K562 (cell line): ENCODE results near the gene AAMP.

Experiments
- CREB1 ChIP-seq, 2 experiments: sonication (generic) in 1 of 2; formaldehyde crosslinking in 1 of 2; IDR thresholded peaks; 2 replicates each; pipeline versions ENCODE4 v1.6.1 to v1.8.0; 2012 to 2022; ENCODE audit warnings: inconsistent platforms in 1 of 2, mild to moderate bottlenecking in 1 of 2, missing genetic modification reagents in 1 of 2, moderate library complexity in 1 of 2
- CTCF ChIP-seq, 3 experiments: IDR thresholded peaks in 2 of 3; conservative IDR thresholded peaks in 1 of 3; 2 replicates each; pipeline ENCODE4 v1.5.1; 2011 to 2012; ENCODE audit warnings: low read length in 3 of 3, mild to moderate bottlenecking in 3 of 3, control low read depth in 2 of 3, improper control_type of control experiment in 1 of 3, inconsistent platforms in 1 of 3, low read depth in 1 of 3, mixed read lengths in 1 of 3, moderate library complexity in 1 of 3; ENCODE audit not compliant: insufficient read depth in 2 of 3
- HMG20B ChIP-seq: fragments of 250-450 bp; sonication (Bioruptor Pico); IDR thresholded peaks from 2 replicates; pipeline ENCODE4 v1.5.0; 2021; ENCODE audit warnings: mild to moderate bottlenecking
- MAFG ChIP-seq: fragments of 450-650 bp; conservative IDR thresholded peaks from 2 replicates; pipeline ENCODE4 v1.6.1; 2016; ENCODE audit warnings: missing genetic modification characterization, missing compliant biosample characterization
- MAX ChIP-seq: sonication (generic); formaldehyde crosslinking; IDR thresholded peaks from 2 replicates; pipeline ENCODE4 v1.9.0; 2022; ENCODE audit warnings: mild to moderate bottlenecking, missing genetic modification reagents
- SETDB1 ChIP-seq: IDR thresholded peaks from one replicate; pipeline ENCODE4 v1.6.1; 2012; ENCODE audit warnings: low read length, control low read depth, inconsistent platforms
- SMAD1 ChIP-seq: fragments of 150-350 bp; IDR thresholded peaks from 2 replicates; pipeline ENCODE4 v1.6.1; 2014; ENCODE audit warnings: low read length, low read depth; ENCODE audit not compliant: partially characterized antibody
- SREBF2 ChIP-seq: sonication (generic); formaldehyde crosslinking; IDR thresholded peaks from 2 replicates; pipeline ENCODE4 v1.4.0; 2020; ENCODE audit warnings: mild to moderate bottlenecking, missing genetic modification reagents
- THAP12 ChIP-seq: fragments of 250-450 bp; sonication (Bioruptor Pico); IDR thresholded peaks from 2 replicates; pipeline ENCODE4 v1.9.0; 2021; ENCODE audit warnings: mild to moderate bottlenecking, inconsistent platforms
- ZNF445 ChIP-seq: fragments of 250-450 bp; sonication (Bioruptor Pico); IDR thresholded peaks from 2 replicates; pipeline ENCODE4 v1.4.0; 2020; ENCODE audit warnings: low read depth, mild to moderate bottlenecking, moderate library complexity
- ZNF512 ChIP-seq: IDR thresholded peaks from 2 replicates; pipeline ENCODE4 v1.6.1; 2016; ENCODE audit warnings: missing genetic modification characterization, missing compliant biosample characterization

- TF ChIP-seq SETDB1, result no peak
- no peak for TF ChIP-seq THAP12 (CRISPR knock-in tag)
- no peak for TF ChIP-seq CTCF (IDR thresholded peaks at IDR 0.05 in 2 of 3, conservative IDR thresholded peaks at IDR 0.05 in 1 of 3; ENCODE audit: insufficient read depth in 2 of 3, low read depth in 1 of 3, low read length in 3 of 3)
- TF ChIP-seq ZNF445 (CRISPR knock-in tag), result no peak
- TF ChIP-seq SREBF2 (CRISPR knock-in tag), result no peak
- TF ChIP-seq ZNF512 (tag), result no peak
- no peak for TF ChIP-seq HMG20B (CRISPR knock-in tag)
- no peak for TF ChIP-seq MAX (CRISPR knock-in tag)
- TF ChIP-seq SMAD1, result no peak
- no peak for TF ChIP-seq CREB1 (IDR thresholded peaks at IDR 0.05)
- TF ChIP-seq CREB1 (CRISPR knock-in tag; IDR thresholded peaks at IDR 0.05), result no peak
- TF ChIP-seq MAFG (tag), result no peak
These were observed 20.2 kb downstream of the AAMP start for GRCh38 chr2:218249691-218250090.
